ENCODE measurements around the gene FGD5.

- TF ChIP-seq GATA2 (IDR thresholded peaks at IDR 0.05; ENCODE audit: low read depth, low read length) (no peak), GATA3 (IDR thresholded peaks at IDR 0.05; ENCODE audit: low read depth, low read length) (no peak)
These were observed 45.5 kb upstream of the FGD5 start for GRCh38 chr3:14773281-14773680.
